Choroid plexus epithelial cell (primary cell): ENCODE results near the gene P4HA2.

ENCODE experiments used
- DNase-seq: peaks from one replicate; pipeline ENCODE4 v3.0.0-alpha.2; 2010; ENCODE audit warnings: low read depth
- H3K4me3 ChIP-seq: 2 replicates; pipeline ENCODE4 v1.5.1; 2011; ENCODE audit warnings: low read depth, mild to moderate bottlenecking, control low read depth, low read length, moderate library complexity
- CTCF ChIP-seq: conservative IDR thresholded peaks from 2 replicates; pipeline ENCODE4 v1.5.1; 2011; ENCODE audit warnings: low read depth, mild to moderate bottlenecking, control low read depth, inconsistent platforms, low read length, moderate library complexity

The P4HA2 gene

GRCh38 chr5:132227485-132228240 lies at the start of gene P4HA2:
Gene P4HA2, minus strand, starts transcription at chr5:132227853. Its CDS starts 9,227 bp downstream, at chr5:132218626.
- no peak for TF ChIP-seq CTCF
- peak within 1 kb of the TSS; percentile 74 for H3K4me3 ChIP-seq
- DNase-seq: peak; percentile 71

GRCh38 chr5:132277256-132277655 lies 49.6 kb upstream of the P4HA2 start:
- no peak for DNase-seq
- H3K4me3 ChIP-seq: no peak overlapping the region
- no peak for TF ChIP-seq CTCF

GRCh38 chr5:132275367-132276220 lies 47.9 kb upstream of the P4HA2 start:
- no peak for DNase-seq
- no peak overlapping the region for H3K4me3 ChIP-seq
- TF ChIP-seq CTCF: no peak

- H3K4me3 ChIP-seq: no peak overlapping the region
- no peak for DNase-seq
- TF ChIP-seq CTCF: no peak
Measured at GRCh38 chr5:132274050-132274792, 46.6 kb upstream of the P4HA2 start.

- no peak overlapping the region for H3K4me3 ChIP-seq
- no peak for TF ChIP-seq CTCF
- no peak for DNase-seq
Measured at GRCh38 chr5:132273631-132274030, 46.0 kb upstream of the P4HA2 start.

- H3K4me3 ChIP-seq: no peak overlapping the region
- DNase-seq: peak; percentile 60
- TF ChIP-seq CTCF: peak; percentile 84
Measured at GRCh38 chr5:132272311-132273210, 44.9 kb upstream of the P4HA2 start.
